Lower leg skin (tissue), 4 donors: ENCODE data around the gene CREB3L1. TPM values are rescaled to one million over a fixed set of nuclear protein-coding genes. Genes with fewer than 3 reads are reported as not detected.

Experiments
- DNase-seq, 2 donors: peaks; one replicate each; pipeline ENCODE4 v3.0.0-alpha.2; 2019; ENCODE audit warnings: low spot score in 2 of 2
- H3K4me3 ChIP-seq: fragments of 200-600 bp; sonication (generic); 2 replicates; pipeline ENCODE4 v1.5.1; 2017; ENCODE audit warnings: mild to moderate bottlenecking, low read depth; ENCODE audit not compliant: poor library complexity, severe bottlenecking
- POLR2A ChIP-seq, 2 donors: fragments of 450-650 bp; IDR thresholded peaks; one replicate each; pipeline ENCODE4 v1.6.1; 2016 to 2017; ENCODE audit warnings: antibody characterized with exemption in 2 of 2, mild to moderate bottlenecking in 1 of 2, moderate library complexity in 1 of 2
- WGBS, 2 donors: methylation state at CpG; one replicate each; pipeline ENCODE4 v1.1.5; 2018; 5-methylcytosine and 5-hydroxymethylcytosine counted together
- intact Hi-C: fragments of 100-400 bp; cut with DNase I; formaldehyde crosslinking; loops from one replicate; pipeline ENCODE4 v1.15.0; 2023; ENCODE audit warnings: low total_unique reads
- total RNA-seq, 4 donors: library from RNA; depleted of rRNA; stranded (reverse); fragments of >200 nt; gene quantifications; one replicate each; pipeline ENCODE4 v1.1.0, GENCODE V29; 2016
- TF ChIP-seq, protein P1 (sequence below), 3 donors: fragments of 450-650 bp; IDR thresholded peaks; one replicate each; pipeline ENCODE4 v1.5.1; 2016; ENCODE audit warnings: antibody characterized with exemption in 3 of 3, mild to moderate bottlenecking in 3 of 3, moderate library complexity in 2 of 3

CREB3L1 gene
- total RNA-seq, 4 donors from 2014 or later: 0.15 to 2.3 (median 0.54) TPM

DNA sequence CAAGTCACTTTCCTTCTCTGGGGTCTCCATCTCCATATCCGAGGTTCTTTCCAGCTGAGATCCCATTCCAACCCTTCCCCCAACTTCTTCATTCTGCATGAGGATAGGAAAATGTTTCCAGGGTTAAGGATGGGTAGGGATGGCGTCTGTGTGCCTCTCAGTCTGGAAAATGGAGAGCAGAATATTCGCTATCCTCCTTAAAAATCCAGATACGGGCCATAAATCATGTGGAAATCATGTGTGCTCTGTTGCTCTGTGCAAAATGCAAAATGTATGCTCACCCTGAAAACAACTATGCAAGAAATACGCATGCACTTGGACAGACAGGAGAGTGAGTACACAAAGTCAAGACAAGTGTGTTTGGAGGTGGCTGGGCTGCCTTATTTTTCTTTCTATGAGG lies 3.2 kb downstream of the CREB3L1 start:
- 48 to 55% methylated on average over 5 of the region's 5 CpGs for WGBS, 2 donors
- DNase-seq: no peak
- intact Hi-C loops: no loop called here
- TF ChIP-seq POLR2A (IDR thresholded peaks at IDR 0.05): no peak
- TF ChIP-seq, protein P1, sequence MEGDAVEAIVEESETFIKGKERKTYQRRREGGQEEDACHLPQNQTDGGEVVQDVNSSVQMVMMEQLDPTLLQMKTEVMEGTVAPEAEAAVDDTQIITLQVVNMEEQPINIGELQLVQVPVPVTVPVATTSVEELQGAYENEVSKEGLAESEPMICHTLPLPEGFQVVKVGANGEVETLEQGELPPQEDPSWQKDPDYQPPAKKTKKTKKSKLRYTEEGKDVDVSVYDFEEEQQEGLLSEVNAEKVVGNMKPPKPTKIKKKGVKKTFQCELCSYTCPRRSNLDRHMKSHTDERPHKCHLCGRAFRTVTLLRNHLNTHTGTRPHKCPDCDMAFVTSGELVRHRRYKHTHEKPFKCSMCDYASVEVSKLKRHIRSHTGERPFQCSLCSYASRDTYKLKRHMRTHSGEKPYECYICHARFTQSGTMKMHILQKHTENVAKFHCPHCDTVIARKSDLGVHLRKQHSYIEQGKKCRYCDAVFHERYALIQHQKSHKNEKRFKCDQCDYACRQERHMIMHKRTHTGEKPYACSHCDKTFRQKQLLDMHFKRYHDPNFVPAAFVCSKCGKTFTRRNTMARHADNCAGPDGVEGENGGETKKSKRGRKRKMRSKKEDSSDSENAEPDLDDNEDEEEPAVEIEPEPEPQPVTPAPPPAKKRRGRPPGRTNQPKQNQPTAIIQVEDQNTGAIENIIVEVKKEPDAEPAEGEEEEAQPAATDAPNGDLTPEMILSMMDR (IDR thresholded peaks at IDR 0.05): no peak
- no peak overlapping the region for H3K4me3 ChIP-seq

DNA sequence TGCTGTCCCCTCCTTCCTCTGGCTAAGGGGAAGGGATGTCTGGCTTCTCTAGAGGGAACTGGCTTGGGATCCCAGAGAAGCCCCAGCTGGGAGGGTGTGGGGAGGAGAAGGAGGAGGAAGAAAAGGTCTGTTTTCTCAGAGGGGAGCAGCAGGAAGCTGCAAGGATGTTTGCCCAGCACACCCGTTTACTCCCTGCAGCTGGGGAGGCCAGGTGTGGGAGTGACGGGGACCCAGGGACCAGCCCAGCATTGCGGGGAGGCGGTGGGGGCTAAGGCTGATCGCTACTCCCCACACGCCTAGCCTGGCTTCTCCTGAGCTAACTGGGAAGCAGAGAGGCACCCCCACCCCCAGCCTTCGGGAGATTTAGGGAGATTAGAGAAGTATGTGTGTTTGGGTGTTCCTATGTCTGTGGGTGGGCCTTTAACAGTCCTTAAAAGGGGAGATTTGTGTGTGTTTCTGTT lies 3.9 kb downstream of the CREB3L1 start:
- no peak overlapping the region for H3K4me3 ChIP-seq
- intact Hi-C loops: no loop called here
- no peak for DNase-seq
- TF ChIP-seq POLR2A (IDR thresholded peaks at IDR 0.05): no peak
- TF ChIP-seq, protein P1 (IDR thresholded peaks at IDR 0.05): no peak
- 23 to 44% methylated on average over 7 of the region's 7 CpGs for WGBS, 2 donors

DNA sequence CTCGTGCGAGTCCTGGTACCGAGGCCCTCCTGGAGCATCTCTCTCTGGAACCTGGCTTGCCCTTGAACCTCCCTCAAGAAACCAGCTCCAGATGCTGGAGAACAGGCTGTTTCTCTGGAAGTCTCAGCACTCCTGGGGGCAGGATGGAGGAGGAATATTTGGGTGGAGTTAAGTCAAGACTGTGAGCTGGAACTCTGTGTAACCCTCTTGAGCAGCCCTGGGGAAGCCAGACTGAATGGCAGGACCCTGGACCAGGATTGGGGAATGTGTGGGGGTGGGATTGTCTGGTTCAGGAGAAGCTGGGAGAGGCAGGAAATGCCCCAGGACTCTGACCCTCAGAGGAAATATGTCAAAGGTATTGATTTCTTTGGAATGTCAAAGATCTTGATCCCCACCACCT lies 7.7 kb downstream of the CREB3L1 start:
- intact Hi-C loops: no loop called here
- WGBS, 2 donors: 64 to 74% methylated on average over 3 of the region's 3 CpGs

DNA sequence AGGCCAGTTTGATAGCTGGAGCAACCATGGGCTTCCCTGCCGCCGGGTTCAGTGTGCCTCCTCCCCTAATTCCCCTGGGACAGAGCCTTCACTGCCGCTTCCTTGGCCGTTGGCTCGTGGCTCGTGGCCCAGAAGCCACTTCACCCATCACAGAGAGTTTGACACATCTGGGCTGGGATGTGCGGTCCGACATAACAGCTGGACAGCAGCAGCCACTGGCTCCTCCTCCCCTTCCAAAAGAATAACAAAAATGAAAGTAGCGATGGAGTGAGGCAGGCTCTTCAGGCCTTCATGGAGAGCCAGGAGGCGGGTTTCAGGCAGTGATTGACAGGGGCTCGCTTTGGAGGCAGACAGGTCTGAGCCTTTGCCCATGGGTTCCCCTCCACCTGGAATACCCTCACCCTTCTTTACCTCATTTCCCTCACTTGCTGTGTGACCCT lies 8.2 kb downstream of the CREB3L1 start:
- WGBS, 2 donors: 63 to 64% methylated on average over 11 of the region's 11 CpGs
- intact Hi-C loops: no loop called here
- no peak for DNase-seq
- H3K4me3 ChIP-seq: no peak overlapping the region
- TF ChIP-seq POLR2A (IDR thresholded peaks at IDR 0.05): no peak
- TF ChIP-seq, protein P1 (IDR thresholded peaks at IDR 0.05): no peak

More for the DNA sequence above, 7.7 kb downstream of the CREB3L1 start:
- H3K4me3 ChIP-seq: no peak overlapping the region
- DNase-seq: no peak
- TF ChIP-seq POLR2A (IDR thresholded peaks at IDR 0.05): no peak
- TF ChIP-seq, protein P1 (IDR thresholded peaks at IDR 0.05): no peak

DNA sequence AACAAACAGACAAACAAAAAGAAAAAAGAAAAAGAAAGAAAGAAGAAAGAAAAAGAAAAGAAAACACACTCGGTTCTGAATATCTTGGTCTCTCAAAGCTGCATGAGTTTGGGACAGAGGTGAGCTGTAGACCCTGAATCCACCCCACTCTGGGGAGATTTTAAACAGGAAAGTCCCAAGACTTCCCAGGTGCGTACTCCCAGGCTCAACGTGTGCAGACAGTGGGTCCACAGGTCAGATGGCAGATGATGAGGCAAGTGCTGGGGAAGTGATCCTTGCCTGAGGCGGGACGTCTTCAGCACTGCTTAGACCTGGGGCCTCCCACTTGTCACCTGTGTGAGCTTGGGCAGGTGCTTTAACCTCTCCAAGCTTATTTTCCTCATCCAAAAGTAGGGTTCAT lies 9.3 kb downstream of the CREB3L1 start:
- H3K4me3 ChIP-seq: no peak overlapping the region
- no peak for DNase-seq
- TF ChIP-seq, protein P1 (IDR thresholded peaks at IDR 0.05): no peak
- no peak for TF ChIP-seq POLR2A (IDR thresholded peaks at IDR 0.05)
- intact Hi-C loops: no loop called here
- WGBS, 2 donors: 71 to 73% methylated on average over 5 of the region's 5 CpGs

DNA sequence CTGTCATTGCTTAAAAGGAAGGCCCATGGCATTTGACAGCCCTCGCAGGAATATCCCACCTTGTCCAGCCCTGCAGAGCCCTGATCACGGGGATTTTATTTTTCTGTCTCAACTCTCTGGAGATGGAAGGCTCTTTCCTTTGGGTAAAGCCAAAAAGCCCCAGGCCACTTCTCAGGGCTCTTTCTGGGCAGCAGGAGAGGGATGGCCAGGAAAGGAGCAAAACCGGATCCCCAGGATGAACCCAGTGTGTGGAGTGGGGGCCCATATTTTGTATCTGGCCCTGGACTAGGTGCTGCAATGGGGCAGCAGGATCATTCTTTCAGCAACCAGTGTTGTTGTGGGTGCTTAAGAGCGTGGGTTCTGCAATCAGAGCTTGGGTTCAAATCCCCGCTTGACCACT lies 11.0 kb downstream of the CREB3L1 start:
- H3K4me3 ChIP-seq: no peak overlapping the region
- no peak for DNase-seq
- 82 to 84% methylated on average over 5 of the region's 5 CpGs for WGBS, 2 donors
- no peak for TF ChIP-seq POLR2A (IDR thresholded peaks at IDR 0.05)
- TF ChIP-seq, protein P1 (IDR thresholded peaks at IDR 0.05): no peak
- intact Hi-C loops: no loop called here
